ENCODE data around the gene DENND1A.

DNA sequence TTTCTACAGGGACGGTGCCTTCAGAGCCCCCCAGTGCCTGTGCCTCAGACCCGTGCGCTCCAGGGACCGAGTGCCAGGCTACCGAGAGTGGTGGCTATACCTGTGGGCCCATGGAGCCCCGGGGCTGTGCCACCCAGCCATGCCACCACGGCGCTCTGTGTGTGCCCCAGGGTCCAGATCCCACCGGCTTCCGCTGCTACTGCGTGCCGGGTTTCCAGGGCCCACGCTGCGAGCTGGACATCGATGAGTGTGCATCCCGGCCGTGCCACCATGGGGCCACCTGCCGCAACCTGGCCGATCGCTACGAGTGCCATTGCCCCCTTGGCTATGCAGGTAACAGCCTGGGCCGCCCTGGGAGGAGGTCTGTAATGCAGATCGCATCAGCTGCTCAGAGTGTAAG is 567.1 kb downstream of the DENND1A start:
- TF ChIP-seq, protein P1, sequence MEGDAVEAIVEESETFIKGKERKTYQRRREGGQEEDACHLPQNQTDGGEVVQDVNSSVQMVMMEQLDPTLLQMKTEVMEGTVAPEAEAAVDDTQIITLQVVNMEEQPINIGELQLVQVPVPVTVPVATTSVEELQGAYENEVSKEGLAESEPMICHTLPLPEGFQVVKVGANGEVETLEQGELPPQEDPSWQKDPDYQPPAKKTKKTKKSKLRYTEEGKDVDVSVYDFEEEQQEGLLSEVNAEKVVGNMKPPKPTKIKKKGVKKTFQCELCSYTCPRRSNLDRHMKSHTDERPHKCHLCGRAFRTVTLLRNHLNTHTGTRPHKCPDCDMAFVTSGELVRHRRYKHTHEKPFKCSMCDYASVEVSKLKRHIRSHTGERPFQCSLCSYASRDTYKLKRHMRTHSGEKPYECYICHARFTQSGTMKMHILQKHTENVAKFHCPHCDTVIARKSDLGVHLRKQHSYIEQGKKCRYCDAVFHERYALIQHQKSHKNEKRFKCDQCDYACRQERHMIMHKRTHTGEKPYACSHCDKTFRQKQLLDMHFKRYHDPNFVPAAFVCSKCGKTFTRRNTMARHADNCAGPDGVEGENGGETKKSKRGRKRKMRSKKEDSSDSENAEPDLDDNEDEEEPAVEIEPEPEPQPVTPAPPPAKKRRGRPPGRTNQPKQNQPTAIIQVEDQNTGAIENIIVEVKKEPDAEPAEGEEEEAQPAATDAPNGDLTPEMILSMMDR (IDR thresholded peaks at IDR 0.05), result no peak
- TF ChIP-seq POLR2AphosphoS5 (IDR thresholded peaks at IDR 0.05) (no peak), POLR2A (IDR thresholded peaks at IDR 0.05) (no peak)
